Measurements from ENCODE around the gene PHF19.

PHF19 gene

GRCh38 chr9:120850315-120850714 is 26.7 kb downstream of the PHF19 start:
- H3K4me1 ChIP-seq (ENCODE audit: control insufficient read depth, insufficient read depth, low read length, unreplicated experiment): no peaks in the 10 kb centered on the region
- no peak overlapping the region for H3K27ac ChIP-seq (ENCODE audit: low read depth, low read length)
- H2AFZ ChIP-seq (ENCODE audit: low read length, unreplicated experiment): no peak overlapping the region
- H3K27me3 ChIP-seq (ENCODE audit: insufficient read depth, low read length): no peaks in the 10 kb centered on the region
- H3K79me2 ChIP-seq (ENCODE audit: control insufficient read depth, insufficient read depth, low read length, unreplicated experiment): no peaks in the 10 kb centered on the region
- H3K4me3 ChIP-seq (ENCODE audit: low read depth, low read length): no peak overlapping the region
- no peaks in the 10 kb centered on the region for H3K36me3 ChIP-seq (ENCODE audit: insufficient read depth, low read length)

- Histone ChIP-seq H3K79me2 (ENCODE audit: control insufficient read depth, insufficient read depth, low read length, unreplicated experiment) (peaks cover 22% of the 10 kb centered on the region), H3K27me3 (ENCODE audit: insufficient read depth, low read length) (no peaks in the 10 kb centered on the region), H3K4me3 (ENCODE audit: low read depth, low read length) (no peak overlapping the region), H3K4me1 (ENCODE audit: control insufficient read depth, insufficient read depth, low read length, unreplicated experiment) (peaks cover 10% of the 10 kb centered on the region), H3K36me3 (ENCODE audit: insufficient read depth, low read length) (no peaks in the 10 kb centered on the region), H3K27ac (ENCODE audit: low read depth, low read length) (no peak overlapping the region), H2AFZ (ENCODE audit: low read length, unreplicated experiment) (no peak overlapping the region)
Observed at GRCh38 chr9:120846906-120847305, 30.1 kb downstream of the PHF19 start.

- H3K4me1 ChIP-seq (ENCODE audit: control insufficient read depth, insufficient read depth, low read length, unreplicated experiment): peaks cover 15% of the 10 kb centered on the region
- H3K27ac ChIP-seq (ENCODE audit: low read depth, low read length): no peak overlapping the region
- no peak overlapping the region for H2AFZ ChIP-seq (ENCODE audit: low read length, unreplicated experiment)
- no peaks in the 10 kb centered on the region for H3K36me3 ChIP-seq (ENCODE audit: insufficient read depth, low read length)
- no peaks in the 10 kb centered on the region for H3K27me3 ChIP-seq (ENCODE audit: insufficient read depth, low read length)
- H3K4me3 ChIP-seq (ENCODE audit: low read depth, low read length): no peak overlapping the region
- peaks cover 28% of the 10 kb centered on the region for H3K79me2 ChIP-seq (ENCODE audit: control insufficient read depth, insufficient read depth, low read length, unreplicated experiment)
Observed at GRCh38 chr9:120846251-120846889, 30.6 kb downstream of the PHF19 start.

GRCh38 chr9:120845255-120845654 is 31.7 kb downstream of the PHF19 start:
- H3K27me3 ChIP-seq (ENCODE audit: insufficient read depth, low read length): no peaks in the 10 kb centered on the region
- no peaks in the 10 kb centered on the region; the same call in 1 of the 2 replicates for H3K36me3 ChIP-seq (ENCODE audit: insufficient read depth, low read length)
- H3K4me1 ChIP-seq (ENCODE audit: control insufficient read depth, insufficient read depth, low read length, unreplicated experiment): peaks cover 15% of the 10 kb centered on the region
- no peak overlapping the region for H3K27ac ChIP-seq (ENCODE audit: low read depth, low read length)
- no peak overlapping the region for H2AFZ ChIP-seq (ENCODE audit: low read length, unreplicated experiment)
- H3K4me3 ChIP-seq (ENCODE audit: low read depth, low read length): no peak overlapping the region
- peaks cover 34% of the 10 kb centered on the region for H3K79me2 ChIP-seq (ENCODE audit: control insufficient read depth, insufficient read depth, low read length, unreplicated experiment)

GRCh38 chr9:120842685-120843485 is 34.1 kb downstream of the PHF19 start, which contains the start of gene PSMD5:
TSS of gene PSMD5 (minus strand) at chr9:120842922. CDS start at chr9:120842909, 13 bp downstream.
- Histone ChIP-seq H3K4me3 (ENCODE audit: low read depth, low read length) (peak within 1 kb of the TSS; percentile 91), H3K79me2 (ENCODE audit: control insufficient read depth, insufficient read depth, low read length, unreplicated experiment) (peaks cover 58% of the 10 kb centered on the region), H3K36me3 (ENCODE audit: insufficient read depth, low read length) (no peaks in the 10 kb centered on the region; the same call in 1 of the 2 replicates), H2AFZ (ENCODE audit: low read length, unreplicated experiment) (peak within 1 kb of the TSS; percentile 91), H3K27ac (ENCODE audit: low read depth, low read length) (peak within 1 kb of the TSS; percentile 86), H3K27me3 (ENCODE audit: insufficient read depth, low read length) (no peaks in the 10 kb centered on the region), H3K4me1 (ENCODE audit: control insufficient read depth, insufficient read depth, low read length, unreplicated experiment) (peaks cover 21% of the 10 kb centered on the region)

- H3K27ac ChIP-seq (ENCODE audit: low read depth, low read length): peak overlapping the region; percentile 62
- H3K79me2 ChIP-seq (ENCODE audit: control insufficient read depth, insufficient read depth, low read length, unreplicated experiment): peaks cover 65% of the 10 kb centered on the region
- H3K36me3 ChIP-seq (ENCODE audit: insufficient read depth, low read length): no peaks in the 10 kb centered on the region; the same call in 1 of the 2 replicates
- H2AFZ ChIP-seq (ENCODE audit: low read length, unreplicated experiment): peak overlapping the region; percentile 91
- H3K27me3 ChIP-seq (ENCODE audit: insufficient read depth, low read length): no peaks in the 10 kb centered on the region
- peak overlapping the region; percentile 91 for H3K4me3 ChIP-seq (ENCODE audit: low read depth, low read length)
- peaks cover 21% of the 10 kb centered on the region for H3K4me1 ChIP-seq (ENCODE audit: control insufficient read depth, insufficient read depth, low read length, unreplicated experiment)
Observed at GRCh38 chr9:120841930-120842684, 34.9 kb downstream of the PHF19 start.

- H3K4me1 ChIP-seq (ENCODE audit: control insufficient read depth, insufficient read depth, low read length, unreplicated experiment): peaks cover 21% of the 10 kb centered on the region
- peaks cover 6% of the 10 kb centered on the region; the same call in 1 of the 2 replicates for H3K36me3 ChIP-seq (ENCODE audit: insufficient read depth, low read length)
- H3K4me3 ChIP-seq (ENCODE audit: low read depth, low read length): no peak overlapping the region
- H3K79me2 ChIP-seq (ENCODE audit: control insufficient read depth, insufficient read depth, low read length, unreplicated experiment): peaks cover 79% of the 10 kb centered on the region
- H3K27me3 ChIP-seq (ENCODE audit: insufficient read depth, low read length): no peaks in the 10 kb centered on the region
- H2AFZ ChIP-seq (ENCODE audit: low read length, unreplicated experiment): no peak overlapping the region
- 0 out of 2 replicates have a peak overlapping the region, but pooled peaks have one; percentile 6 for H3K27ac ChIP-seq (ENCODE audit: low read depth, low read length)
Observed at GRCh38 chr9:120839146-120839545, 37.8 kb downstream of the PHF19 start.

- no peak overlapping the region for H3K27ac ChIP-seq (ENCODE audit: low read depth, low read length)
- no peak overlapping the region for H3K4me3 ChIP-seq (ENCODE audit: low read depth, low read length)
- H3K36me3 ChIP-seq (ENCODE audit: insufficient read depth, low read length): peaks cover 6% of the 10 kb centered on the region; the same call in 1 of the 2 replicates
- H3K4me1 ChIP-seq (ENCODE audit: control insufficient read depth, insufficient read depth, low read length, unreplicated experiment): peaks cover 13% of the 10 kb centered on the region
- H3K27me3 ChIP-seq (ENCODE audit: insufficient read depth, low read length): no peaks in the 10 kb centered on the region
- H2AFZ ChIP-seq (ENCODE audit: low read length, unreplicated experiment): no peak overlapping the region
- peaks cover 71% of the 10 kb centered on the region for H3K79me2 ChIP-seq (ENCODE audit: control insufficient read depth, insufficient read depth, low read length, unreplicated experiment)
Observed at GRCh38 chr9:120837921-120838320, 39.1 kb downstream of the PHF19 start.

GRCh38 chr9:120833325-120833724 is 43.7 kb downstream of the PHF19 start:
- H3K27ac ChIP-seq (ENCODE audit: low read depth, low read length): no peak overlapping the region
- peaks cover 35% of the 10 kb centered on the region for H3K79me2 ChIP-seq (ENCODE audit: control insufficient read depth, insufficient read depth, low read length, unreplicated experiment)
- no peaks in the 10 kb centered on the region for H3K27me3 ChIP-seq (ENCODE audit: insufficient read depth, low read length)
- H3K4me1 ChIP-seq (ENCODE audit: control insufficient read depth, insufficient read depth, low read length, unreplicated experiment): peaks cover 13% of the 10 kb centered on the region
- no peak overlapping the region for H2AFZ ChIP-seq (ENCODE audit: low read length, unreplicated experiment)
- H3K4me3 ChIP-seq (ENCODE audit: low read depth, low read length): no peak overlapping the region
- peaks cover 28% of the 10 kb centered on the region for H3K36me3 ChIP-seq (ENCODE audit: insufficient read depth, low read length)

- peaks cover 28% of the 10 kb centered on the region for H3K36me3 ChIP-seq (ENCODE audit: insufficient read depth, low read length)
- H3K4me3 ChIP-seq (ENCODE audit: low read depth, low read length): no peak overlapping the region
- H3K79me2 ChIP-seq (ENCODE audit: control insufficient read depth, insufficient read depth, low read length, unreplicated experiment): peaks cover 30% of the 10 kb centered on the region
Observed at GRCh38 chr9:120832807-120833206, 44.2 kb downstream of the PHF19 start.

More at GRCh38 chr9:120832807-120833206, 44.2 kb downstream of the PHF19 start:
- Histone ChIP-seq H3K27ac (ENCODE audit: low read depth, low read length) (no peak overlapping the region), H3K4me1 (ENCODE audit: control insufficient read depth, insufficient read depth, low read length, unreplicated experiment) (peaks cover 13% of the 10 kb centered on the region), H3K27me3 (ENCODE audit: insufficient read depth, low read length) (no peaks in the 10 kb centered on the region), H2AFZ (ENCODE audit: low read length, unreplicated experiment) (no peak overlapping the region)
